ENCODE data around the gene MEGF6.

MEGF6 gene

DNA sequence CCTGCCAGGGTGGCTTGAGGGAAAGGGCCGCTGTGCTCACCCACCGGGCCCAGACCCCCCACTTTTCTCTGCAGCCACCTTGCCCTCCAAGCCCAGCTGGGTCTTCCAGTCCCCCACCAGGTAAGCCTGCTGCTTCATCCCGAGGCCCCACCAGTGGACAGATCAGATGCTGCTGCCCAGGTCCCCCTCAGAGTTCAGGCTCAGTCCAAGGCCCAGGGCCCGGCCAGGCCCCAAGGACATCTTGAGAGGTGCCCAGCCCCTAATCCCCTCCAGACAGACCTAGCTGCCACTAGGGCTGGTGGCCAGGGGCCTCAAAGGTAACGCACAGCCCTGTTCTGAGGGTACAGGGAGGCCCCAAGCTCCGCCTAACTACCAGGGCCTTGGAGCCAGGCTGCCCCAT lies 58.6 kb downstream of the MEGF6 start:
- DNase-seq (ENCODE audit: low spot score): no peak

DNA sequence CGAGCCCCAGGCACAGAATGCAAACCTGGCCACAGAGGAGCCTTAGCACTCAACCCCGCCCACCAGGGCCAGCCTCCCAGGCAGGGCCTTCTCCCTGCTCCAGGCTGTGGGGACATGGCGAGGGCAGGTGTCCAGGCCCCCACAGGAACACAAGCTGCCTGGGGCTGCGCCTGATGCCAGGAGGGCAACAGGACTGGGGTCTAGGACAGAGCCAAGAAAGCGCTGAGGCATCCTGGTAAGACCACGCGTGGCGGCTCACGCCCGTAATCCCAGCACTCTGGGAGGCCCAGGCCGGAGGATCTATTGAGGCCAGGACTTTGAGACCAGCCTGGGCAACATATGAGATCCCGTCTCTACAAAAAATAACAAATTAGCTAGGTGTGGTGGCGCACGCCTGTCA lies 59.1 kb downstream of the MEGF6 start:
- no peak for DNase-seq (ENCODE audit: low spot score)

DNA sequence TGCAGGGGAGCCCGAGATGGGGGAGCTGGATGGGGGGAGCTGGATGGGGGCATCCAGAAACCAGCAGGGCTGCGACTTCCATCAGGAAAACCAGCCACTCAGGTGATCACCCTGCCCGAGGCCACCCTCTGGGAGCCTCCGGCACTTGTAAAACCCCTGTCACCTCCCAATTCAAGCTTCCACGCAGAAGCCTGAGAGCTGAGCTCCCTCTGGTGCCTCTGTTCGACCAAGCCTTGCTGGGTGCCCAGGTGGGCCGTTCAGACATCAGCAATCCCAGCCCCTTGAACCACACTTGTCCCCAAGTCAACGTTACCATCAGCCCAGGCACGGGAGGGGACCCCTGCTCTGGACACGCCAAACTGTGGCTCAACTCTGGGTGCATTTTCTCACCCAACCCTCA lies 59.6 kb downstream of the MEGF6 start:
- DNase-seq (ENCODE audit: low spot score): no peak

DNA sequence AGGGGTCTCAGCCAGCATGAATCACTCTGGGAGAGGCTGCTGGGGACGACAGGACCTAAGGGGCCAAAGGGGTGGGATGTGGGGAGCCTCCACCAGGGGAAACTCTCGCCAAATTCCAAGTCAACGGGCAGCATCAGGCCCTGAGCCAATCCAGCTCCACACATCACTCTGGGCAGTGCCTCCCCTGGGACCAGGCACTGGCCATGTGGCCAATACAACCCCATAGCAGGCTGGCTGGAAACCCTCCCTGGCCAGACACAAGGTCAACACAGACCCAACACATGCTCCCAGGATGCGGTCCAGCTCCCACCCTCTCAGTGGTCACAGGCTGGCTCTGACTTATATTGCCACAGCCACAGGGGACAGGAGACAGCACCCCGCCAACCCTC lies 60.0 kb downstream of the MEGF6 start:
- DNase-seq (ENCODE audit: low spot score): no peak

DNA sequence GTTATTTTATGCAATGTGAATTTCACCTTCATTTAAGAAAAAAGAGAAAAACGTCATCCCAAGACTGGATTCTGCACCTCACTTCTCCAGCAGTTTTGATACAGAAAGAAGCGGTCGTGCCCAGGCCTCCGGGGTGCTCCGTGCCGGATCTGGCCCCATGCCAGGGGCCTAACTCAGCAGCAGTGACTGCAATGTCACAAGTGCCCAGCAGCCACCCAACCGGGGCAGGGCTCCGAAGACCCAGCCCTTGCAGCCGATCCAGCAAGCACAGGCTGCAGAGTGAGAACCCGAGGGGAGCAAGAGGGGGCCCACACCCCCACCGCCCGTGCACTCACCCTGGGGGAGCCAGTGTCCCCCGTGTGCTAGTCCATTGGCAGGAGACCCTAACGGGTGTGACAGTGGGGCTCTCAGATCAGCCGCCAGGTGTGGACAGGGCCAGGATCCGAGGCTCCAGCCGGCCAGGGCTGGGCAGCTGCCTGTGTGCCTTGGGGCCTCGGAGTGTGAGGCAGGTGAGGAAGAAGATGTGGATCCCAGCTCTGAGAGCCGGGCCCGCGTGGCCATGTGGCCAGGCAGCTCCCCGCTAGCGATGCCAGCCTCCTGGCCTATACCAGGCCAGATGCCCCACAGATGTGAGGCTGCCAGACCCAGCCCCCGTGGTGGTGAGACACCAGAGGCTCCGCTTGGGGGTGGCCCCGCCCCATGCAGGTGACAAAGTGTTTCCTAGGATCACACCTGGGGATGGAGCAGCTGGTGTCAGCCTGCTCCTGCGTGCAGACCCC lies 60.6 kb downstream of the MEGF6 start:
- DNase-seq (ENCODE audit: low spot score): no peak

DNA sequence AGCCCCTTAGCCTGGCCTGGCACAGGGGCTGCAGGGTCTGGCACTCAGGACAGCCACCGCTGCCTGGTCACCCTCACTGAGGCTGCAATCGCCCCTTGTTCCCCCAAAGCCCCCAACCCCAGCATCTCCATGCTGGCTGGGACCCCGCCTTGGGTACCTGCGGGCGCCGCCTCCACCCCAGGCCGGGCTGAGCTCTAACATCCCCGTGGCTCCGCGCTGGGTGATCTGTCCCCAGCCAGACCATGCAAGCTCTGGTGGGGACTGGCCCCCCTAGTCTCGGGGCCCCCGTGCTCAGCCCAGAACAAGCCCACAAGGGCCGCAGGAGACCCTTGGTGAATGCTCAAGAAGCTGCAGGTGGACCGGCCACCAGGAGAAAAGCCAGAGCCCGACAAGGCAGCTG lies 62.4 kb downstream of the MEGF6 start:
- DNase-seq (ENCODE audit: low spot score): no peak

DNA sequence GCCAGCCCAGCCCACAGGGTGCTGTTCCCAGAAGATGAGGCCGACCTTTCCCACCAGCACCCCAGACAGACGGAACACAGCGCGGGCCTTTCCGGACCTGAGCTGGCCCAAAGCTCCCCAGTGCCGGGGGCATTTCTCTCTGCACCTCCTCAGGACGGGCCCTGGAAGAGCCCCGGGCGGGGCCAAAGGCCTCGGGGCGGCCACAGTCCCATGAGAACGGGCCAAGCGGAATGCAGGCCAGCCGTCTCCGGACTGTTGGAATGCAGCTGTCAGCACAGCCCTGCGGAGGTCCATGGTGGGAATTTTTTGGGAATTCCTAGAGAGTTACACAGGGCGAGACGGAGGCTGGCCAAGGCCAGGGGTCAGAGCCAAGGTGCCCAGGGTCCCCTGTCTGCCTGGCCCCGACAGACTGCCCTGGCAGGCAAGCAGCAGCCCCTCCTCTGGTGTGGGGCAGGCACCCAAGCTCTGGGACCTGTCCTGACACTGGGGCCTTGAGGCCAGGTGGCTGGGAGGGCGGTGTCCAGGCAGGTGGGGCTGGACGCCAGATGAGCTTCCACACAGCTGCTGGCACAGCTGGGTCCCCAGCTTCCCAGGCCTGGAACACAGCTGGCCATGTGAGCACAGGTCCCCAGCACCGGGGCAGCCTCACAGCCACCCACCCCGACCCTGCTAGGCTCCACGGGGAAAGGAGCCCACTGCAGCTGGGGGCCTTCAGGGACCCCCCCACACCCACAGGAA lies 63.0 kb downstream of the MEGF6 start:
- no peak for DNase-seq (ENCODE audit: low spot score)

DNA sequence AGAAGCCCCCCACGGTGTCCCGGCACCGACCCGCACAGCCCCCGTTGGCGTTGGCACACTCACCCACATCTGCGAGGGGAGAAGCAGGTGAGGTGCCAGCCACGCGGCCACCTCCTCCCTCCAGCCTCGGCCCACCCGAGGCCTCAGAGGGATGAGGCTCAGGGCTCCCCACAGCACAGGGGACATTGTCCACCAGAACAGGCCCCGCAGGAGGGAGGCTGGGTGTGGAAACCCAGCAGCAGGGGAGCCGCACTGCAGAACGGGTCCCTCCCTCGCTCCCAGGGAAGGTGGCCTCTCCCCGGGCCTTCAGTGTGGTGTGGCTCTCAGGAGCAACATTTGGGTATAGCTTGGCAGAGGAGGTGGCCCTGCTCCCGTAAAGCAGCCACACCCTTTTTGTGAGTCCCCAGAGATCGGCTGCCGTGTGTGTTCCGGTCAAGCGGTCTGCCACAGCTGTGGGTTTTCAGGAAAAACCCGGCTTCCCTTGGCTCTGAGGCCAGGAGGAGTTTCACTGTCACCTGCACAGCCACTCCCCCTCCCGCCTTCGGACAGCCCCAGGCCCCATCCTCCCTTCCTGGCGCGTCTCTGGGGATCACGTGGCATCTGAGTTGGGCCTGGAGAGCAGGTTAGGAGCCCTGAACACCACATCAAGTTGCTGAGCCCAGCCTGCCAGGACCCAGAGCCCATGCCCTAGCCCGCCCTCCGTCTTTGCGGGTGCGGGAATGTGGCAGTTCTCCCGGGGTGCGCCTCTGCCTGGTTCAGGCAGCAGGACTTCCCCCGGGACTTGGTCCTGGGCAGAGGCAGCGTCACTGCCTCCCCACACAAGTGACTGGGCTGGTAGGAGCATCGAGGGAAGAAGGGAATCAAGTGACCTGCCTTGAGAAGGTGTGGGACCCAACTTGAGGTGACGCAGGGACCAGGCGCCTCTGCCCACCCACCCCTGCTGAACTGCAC lies 64.0 kb downstream of the MEGF6 start:
- no peak for DNase-seq (ENCODE audit: low spot score)

DNA sequence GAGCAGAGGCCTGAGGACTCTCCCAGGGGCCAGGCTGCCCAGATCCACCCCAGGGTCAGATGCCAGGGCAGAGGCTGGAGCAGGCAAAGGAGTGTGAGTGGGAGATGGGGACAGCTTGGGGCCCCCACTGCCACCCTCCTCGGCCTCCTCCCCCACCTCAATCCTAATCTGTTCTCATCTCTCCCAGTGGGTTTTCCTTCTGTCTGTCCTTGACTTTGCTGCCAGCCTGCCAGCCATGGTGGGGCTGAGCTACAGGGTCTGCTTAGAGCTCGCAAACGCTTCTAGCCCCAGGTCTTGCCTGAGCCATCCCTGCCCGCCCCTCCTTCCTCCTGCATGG lies 65.3 kb downstream of the MEGF6 start:
- DNase-seq (ENCODE audit: low spot score): no peak

DNA sequence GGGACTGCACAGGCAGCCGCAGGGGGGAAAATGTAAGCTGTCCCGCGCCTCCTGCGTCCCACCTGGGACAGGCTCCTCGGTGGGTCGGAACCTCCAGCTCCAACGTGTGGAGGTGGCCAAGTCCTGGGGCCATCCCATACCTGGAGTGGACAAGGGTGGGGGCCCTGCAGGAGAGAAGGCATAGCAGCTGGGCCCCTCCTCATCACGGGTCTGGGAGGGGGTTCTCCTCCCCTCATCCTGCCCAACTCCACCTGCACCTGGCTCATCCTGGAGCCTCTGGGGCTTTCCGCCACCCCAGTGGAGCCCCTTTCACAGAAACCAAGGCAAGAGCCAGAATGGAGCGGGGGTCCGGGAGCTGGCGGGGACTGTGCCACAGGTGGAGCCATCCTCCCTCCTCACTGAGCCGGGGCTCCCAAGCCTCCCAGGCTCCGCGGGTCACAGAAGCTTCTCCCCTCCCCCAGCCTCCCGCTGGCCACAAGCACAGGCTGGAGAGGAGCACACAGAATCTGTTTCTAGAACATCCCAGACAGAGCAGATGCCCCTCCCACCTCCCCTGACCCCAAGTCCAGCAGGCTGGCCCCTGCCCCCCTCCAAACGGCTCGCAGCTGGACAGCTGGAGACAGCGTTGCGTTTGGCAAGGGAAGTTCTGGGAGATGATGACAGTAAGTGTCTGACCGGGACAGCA lies 65.8 kb downstream of the MEGF6 start:
- DNase-seq (ENCODE audit: low spot score): no peak

DNA sequence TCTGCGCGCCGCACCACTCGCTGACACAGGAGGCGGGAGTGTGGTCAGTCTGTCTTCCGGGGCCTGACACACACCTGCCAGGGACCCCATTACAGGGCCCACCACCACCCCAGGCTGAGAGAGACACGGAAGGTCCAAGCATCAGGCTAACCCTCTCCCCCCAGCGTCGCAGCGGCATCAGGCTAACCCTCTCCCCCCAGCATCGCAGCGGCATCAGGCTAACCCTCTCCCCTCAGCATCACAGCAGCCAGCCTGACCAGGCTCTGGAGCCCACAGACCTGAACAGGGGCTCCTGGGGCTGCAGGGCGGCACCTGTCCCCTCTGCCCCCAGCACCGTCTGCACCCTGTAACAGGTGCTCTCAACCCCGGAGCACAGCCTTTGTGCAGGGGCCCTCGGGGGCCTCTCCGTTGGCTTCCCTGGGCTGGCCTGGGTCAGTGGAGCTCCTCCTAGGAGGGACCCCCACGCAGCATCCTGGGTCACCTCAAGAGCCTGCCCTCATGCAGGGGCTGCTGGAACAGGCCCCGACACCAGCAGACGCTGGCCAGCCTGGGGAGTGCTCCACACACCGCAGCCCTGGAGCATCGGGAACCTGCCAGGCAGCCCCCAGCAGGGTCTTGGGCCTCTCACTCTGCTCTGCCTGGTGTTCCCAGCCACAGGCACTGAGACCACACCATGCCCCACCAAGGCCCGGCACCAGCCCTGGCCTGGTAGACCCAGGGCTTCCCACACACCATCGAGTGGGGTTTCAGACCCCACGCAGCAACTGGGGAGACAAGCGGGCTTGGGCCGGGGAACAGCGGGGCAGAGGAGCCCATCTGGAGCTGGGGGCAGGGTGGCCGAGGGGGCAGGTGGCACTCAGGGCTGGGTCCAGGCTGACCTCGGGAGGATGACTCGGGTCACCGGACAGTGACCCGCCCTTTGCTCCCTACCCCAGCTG lies 67.0 kb downstream of the MEGF6 start:
- no peak for DNase-seq (ENCODE audit: low spot score)

DNA sequence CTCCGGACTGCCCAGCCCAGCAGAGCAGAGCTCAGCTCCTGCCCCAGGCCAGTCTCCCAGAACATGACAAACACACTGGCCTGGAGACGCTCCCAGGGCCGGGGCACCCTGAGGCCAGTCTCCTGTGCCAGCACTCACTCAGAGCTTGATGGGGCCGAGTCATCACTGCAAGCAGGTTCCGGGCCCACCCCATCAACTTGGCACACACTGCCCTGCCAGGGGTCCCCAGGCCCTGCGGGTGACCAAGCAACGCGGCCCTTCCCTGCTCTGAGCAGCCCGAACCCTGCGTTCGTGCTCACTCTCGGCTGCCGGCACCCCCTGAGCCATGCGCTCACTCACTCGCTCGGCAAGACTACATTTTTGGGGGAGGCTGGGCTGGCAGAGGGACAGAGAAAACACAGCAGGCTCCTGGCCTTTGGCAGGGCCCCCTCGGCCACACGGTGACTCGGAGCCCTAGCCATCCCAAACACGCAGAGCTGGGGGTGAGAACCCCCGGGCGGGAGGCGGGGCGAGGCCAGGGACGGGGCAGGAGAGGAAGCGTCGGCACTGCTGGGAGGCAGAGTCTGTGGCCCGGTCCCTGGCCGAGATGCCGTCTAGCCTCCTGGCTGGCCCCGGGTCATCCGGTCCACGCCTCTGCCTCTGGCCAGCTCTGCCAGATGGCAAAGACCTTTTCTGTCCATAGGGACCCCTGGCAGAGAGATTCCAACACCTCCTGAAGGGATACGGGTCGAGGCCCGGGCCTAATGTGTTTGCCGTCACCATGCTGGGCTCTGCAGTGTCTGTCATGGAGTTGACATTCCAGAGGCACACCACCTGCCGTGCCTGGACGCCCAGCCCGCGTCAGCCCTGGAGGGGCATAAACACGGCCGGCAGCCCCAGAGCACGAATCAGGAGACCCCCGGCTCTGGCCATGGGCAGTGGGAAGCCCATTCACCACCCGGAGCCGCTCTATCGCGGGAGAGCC lies 68.0 kb downstream of the MEGF6 start:
- peak; percentile 15 for DNase-seq (ENCODE audit: low spot score)

DNA sequence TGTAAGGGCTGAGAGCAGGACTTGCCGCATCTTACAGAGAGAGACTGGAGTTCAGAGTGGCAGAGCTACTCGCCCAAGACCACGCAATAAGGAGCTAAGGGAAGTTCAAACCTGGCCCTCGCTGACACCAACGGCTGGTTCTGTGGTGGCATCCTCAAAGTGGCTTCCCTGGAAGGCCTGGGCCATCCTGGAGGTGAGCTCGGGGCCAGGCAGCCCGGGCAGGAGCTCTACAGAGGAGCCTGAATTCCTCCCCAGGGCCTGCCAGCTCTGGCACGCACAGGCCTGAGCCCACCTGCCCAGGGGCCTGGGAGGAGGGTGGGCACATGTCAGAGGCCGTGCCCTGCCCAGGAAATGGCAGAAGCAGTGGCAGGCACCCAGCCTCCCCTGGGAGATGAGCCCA lies 68.6 kb downstream of the MEGF6 start:
- no peak for DNase-seq (ENCODE audit: low spot score)

DNA sequence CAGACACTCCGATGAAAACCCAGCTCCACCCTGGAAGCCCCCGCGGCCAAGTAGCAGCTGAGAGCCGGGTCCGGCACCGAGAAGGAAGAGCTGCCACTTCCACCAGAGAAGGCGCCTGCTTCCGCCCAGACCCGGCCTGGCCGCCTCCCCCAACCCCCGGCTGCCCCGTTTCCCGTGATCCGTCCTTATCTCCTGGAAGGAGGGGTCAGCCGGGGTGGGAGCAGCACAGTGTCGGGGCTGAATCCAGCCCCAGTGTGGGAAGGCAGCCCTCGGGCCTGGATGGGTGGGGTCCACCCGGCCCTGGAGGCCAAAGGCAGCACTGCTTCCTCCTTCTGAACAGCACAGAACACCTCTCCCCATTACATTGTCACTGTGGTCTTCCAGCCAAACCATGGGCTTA lies 69.4 kb downstream of the MEGF6 start:
- no peak for DNase-seq (ENCODE audit: low spot score)

DNA sequence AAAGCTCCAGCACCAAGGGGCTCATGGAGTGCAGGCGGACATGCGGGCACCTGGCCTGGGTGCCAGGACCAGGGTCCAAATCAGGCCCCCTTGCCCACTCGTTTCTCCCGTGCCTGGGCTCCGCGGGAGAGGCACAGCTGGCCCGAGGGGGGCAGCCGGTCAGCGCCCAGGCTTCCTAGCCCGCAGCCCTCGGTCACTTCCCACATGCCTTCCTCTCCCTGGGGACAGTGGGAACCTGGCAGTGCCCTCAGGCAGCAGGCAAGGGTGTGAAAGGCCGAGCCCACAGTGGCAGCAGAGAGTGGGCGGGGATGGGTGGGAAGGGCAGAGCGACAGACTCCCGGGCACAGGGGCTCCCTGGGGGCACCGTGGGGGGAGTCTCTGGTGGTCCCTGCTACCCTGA lies 69.8 kb downstream of the MEGF6 start:
- no peak for DNase-seq (ENCODE audit: low spot score)

DNA sequence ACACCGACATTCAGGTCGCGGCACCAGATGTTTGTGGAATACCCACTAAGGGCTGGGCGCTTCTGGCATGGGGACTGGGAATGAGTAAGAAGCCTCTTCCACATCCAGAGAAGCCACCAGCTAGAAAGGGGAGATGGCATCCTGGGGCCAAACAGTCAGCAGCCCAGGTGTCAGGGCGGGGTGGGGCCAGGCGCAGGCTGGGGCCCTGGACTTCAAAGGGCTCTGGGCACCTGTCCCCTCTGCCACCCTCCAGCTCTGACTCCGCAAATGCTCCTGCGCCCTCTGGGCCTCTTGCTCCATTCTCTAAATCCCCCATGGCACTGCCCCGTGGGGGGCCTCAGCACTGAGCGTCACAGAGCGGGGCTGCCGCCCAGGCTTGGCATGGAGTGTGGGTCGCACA lies 70.4 kb downstream of the MEGF6 start:
- no peak for DNase-seq (ENCODE audit: low spot score)

DNA sequence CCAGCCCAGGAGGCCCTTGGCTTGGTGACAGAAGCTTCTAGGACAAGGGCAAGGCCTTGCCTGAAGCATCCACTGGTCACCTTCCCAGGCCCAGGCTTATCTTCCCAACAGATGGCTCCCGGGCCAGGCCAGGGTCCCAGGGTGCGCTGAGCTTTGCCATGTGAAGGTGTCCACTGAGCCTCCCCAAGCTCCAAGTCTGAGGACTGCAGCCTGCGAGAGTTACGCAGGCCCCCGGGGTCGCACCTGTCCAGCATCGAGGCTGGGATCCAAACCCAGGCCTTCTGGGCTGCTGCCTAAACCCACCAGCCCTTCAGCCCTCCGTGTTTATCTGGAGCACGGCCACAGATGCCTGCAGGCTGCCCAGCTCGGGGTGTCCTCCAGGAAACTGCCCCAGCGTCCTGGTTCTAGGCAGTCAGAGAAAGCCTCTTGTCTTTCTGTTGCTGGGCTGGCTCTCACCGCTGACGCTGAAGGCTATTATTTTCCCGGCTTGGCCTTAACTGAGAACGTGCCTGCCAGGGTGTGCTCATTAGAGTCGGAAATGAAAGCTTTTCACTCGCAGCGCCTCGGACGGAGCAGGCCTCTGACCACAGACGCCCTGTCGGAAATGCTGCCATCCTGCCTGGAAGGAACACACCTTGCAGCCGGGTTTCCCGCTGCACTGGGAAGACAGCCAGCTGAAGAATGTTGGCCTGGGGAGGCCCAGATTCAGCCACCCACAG lies 71.4 kb downstream of the MEGF6 start:
- DNase-seq (ENCODE audit: low spot score): no peak

DNA sequence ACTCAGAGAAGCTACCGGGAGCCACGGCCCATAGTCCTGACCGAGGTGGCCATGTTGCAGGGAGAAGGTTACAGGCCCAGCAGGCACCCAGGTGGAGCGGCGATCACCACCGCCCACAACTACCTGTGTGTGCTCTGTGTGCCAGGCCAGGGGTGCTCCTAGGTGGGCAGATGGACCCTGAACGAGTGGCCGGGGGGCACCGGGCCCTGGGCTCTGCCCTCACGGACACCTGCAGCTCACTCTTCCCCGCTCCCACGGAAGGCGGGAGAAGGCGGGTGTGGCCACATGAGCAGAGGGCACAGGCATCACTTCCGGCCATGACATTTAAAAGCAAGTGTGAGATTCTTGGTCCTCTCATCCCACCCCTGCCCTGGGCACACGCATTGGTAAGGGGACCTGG lies 73.9 kb downstream of the MEGF6 start:
- no peak for DNase-seq (ENCODE audit: low spot score)
